ENCODE data around the gene IFT172. TPM values are rescaled to one million over a fixed set of nuclear protein-coding genes. Genes with fewer than 3 reads are reported as not detected.

IFT172 gene
- polyA plus RNA-seq, 1 experiment = 20.4 TPM

- H3K27me3 ChIP-seq (ENCODE audit: control insufficient read depth, insufficient read depth, low read length) = no peaks in the 10 kb centered on the region
- DNase-seq (ENCODE audit: low read depth, low spot score) = no peak
- H3K27ac ChIP-seq (ENCODE audit: low read depth, low read length) = no peak overlapping the region
- CTCF ChIA-PET = interaction anchor here (1.4 kb wide), 2 partner anchors 14 to 261 kb away, joined by 5 read pairs; no protein-coding TSS in a partner anchor
- no peak overlapping the region for H3K4me3 ChIP-seq (ENCODE audit: low read depth, low read length)
- no peaks in the 10 kb centered on the region for H3K9me3 ChIP-seq (ENCODE audit: control insufficient read depth, insufficient read depth, low read length)
- POLR2A ChIA-PET = no interaction called here
- TF ChIP-seq CTCF (IDR thresholded peaks at IDR 0.05; ENCODE audit: low read depth, low read length) = no peak
Measured at GRCh38 chr2:27421660-27422250, 67.8 kb downstream of the IFT172 start.

- ChIA-PET POLR2A (no interaction called here), CTCF (interaction anchor here (1.4 kb wide), 2 partner anchors 13 to 262 kb away, joined by 5 read pairs; no protein-coding TSS in a partner anchor)
- TF ChIP-seq CTCF (IDR thresholded peaks at IDR 0.05; ENCODE audit: low read depth, low read length) = no peak
Measured at GRCh38 chr2:27420996-27421395, 68.5 kb downstream of the IFT172 start.

GRCh38 chr2:27416151-27416550 lies 73.4 kb downstream of the IFT172 start:
- no peaks in the 10 kb centered on the region for H3K9me3 ChIP-seq (ENCODE audit: control insufficient read depth, insufficient read depth, low read length)
- DNase-seq (ENCODE audit: low read depth, low spot score) = no peak
- TF ChIP-seq CTCF (IDR thresholded peaks at IDR 0.05; ENCODE audit: low read depth, low read length) = no peak
- ChIA-PET CTCF (no interaction called here), POLR2A (no interaction called here)
- no peak overlapping the region for H3K4me3 ChIP-seq (ENCODE audit: low read depth, low read length)
- H3K27ac ChIP-seq (ENCODE audit: low read depth, low read length) = no peak overlapping the region
- peaks cover 3% of the 10 kb centered on the region for H3K27me3 ChIP-seq (ENCODE audit: control insufficient read depth, insufficient read depth, low read length)

More at GRCh38 chr2:27420996-27421395, 68.5 kb downstream of the IFT172 start:
- no peak for DNase-seq (ENCODE audit: low read depth, low spot score)
- Histone ChIP-seq H3K4me3 (ENCODE audit: low read depth, low read length) (no peak overlapping the region), H3K9me3 (ENCODE audit: control insufficient read depth, insufficient read depth, low read length) (no peaks in the 10 kb centered on the region), H3K27ac (ENCODE audit: low read depth, low read length) (no peak overlapping the region), H3K27me3 (ENCODE audit: control insufficient read depth, insufficient read depth, low read length) (no peaks in the 10 kb centered on the region)

GRCh38 chr2:27412419-27413152 lies 77.0 kb downstream of the IFT172 start:
- no peak for TF ChIP-seq CTCF (IDR thresholded peaks at IDR 0.05; ENCODE audit: low read depth, low read length)
- DNase-seq (ENCODE audit: low read depth, low spot score) = no peak
- Histone ChIP-seq H3K27ac (ENCODE audit: low read depth, low read length) (no peak overlapping the region), H3K9me3 (ENCODE audit: control insufficient read depth, insufficient read depth, low read length) (peaks cover 2% of the 10 kb centered on the region; the same call in 1 of the 2 replicates), H3K4me3 (ENCODE audit: low read depth, low read length) (no peak overlapping the region), H3K27me3 (ENCODE audit: control insufficient read depth, insufficient read depth, low read length) (peaks cover 3% of the 10 kb centered on the region)
- ChIA-PET POLR2A (no interaction called here), CTCF (no interaction called here)

All from AG04450 (cell line).